Mesenchymal stem cell (in vitro differentiated cells and primary cell): Measurements from ENCODE around the gene MRPL20.
"Not testable (repeated sequence)": the region's sequence is repeated elsewhere in the genome, so short reads cannot be mapped to it uniquely, and the experiment has no call there.

Source experiments
- DNase-seq: peaks from one replicate; pipeline ENCODE4 v3.0.0-alpha.2; 2013
- H2AFZ ChIP-seq: one replicate; pipeline ENCODE4 v1.6.1; 2013; ENCODE audit warnings: low read depth, mild to moderate bottlenecking, control low read depth, inconsistent platforms, low read length, moderate library complexity
- H2AK5ac ChIP-seq: 2 replicates; pipeline ENCODE4 v1.6.1; 2013; ENCODE audit warnings: low read length, moderate library complexity, mild to moderate bottlenecking, inconsistent platforms; ENCODE audit not compliant: severe bottlenecking
- H2BK120ac ChIP-seq: one replicate; pipeline ENCODE4 v1.6.1; 2013; ENCODE audit warnings: low read depth, mild to moderate bottlenecking, inconsistent platforms, low read length, moderate library complexity
- H2BK12ac ChIP-seq, 2 experiments: one replicate each; pipeline ENCODE4 v1.6.1; 2013; ENCODE audit warnings: inconsistent platforms in 2 of 2, low read length in 2 of 2, mild to moderate bottlenecking in 2 of 2, moderate library complexity in 2 of 2, control low read depth in 1 of 2
- H2BK15ac ChIP-seq: one replicate; pipeline ENCODE4 v1.6.1; 2013; ENCODE audit warnings: mild to moderate bottlenecking, low read depth, inconsistent platforms; ENCODE audit not compliant: poor library complexity, severe bottlenecking
- H2BK5ac ChIP-seq: 2 replicates; pipeline ENCODE4 v1.6.1; 2013; ENCODE audit warnings: low read depth, mild to moderate bottlenecking, low read length, control low read depth, inconsistent platforms; ENCODE audit not compliant: poor library complexity, severe bottlenecking
- H3K14ac ChIP-seq, 2 experiments: one replicate each; pipeline ENCODE4 v1.6.1; 2013; ENCODE audit warnings: inconsistent platforms in 2 of 2, low read length in 2 of 2, control low read depth in 1 of 2, mild to moderate bottlenecking in 1 of 2, moderate library complexity in 1 of 2
- H3K18ac ChIP-seq, 2 experiments: one replicate each; pipeline ENCODE4 v1.6.1; 2013; ENCODE audit warnings: inconsistent platforms in 2 of 2, low read length in 2 of 2, control low read depth in 1 of 2, low read depth in 1 of 2, mild to moderate bottlenecking in 1 of 2
- H3K23ac ChIP-seq, 2 experiments: one replicate each; pipeline ENCODE4 v1.6.1; 2013; ENCODE audit warnings: inconsistent platforms in 2 of 2, low read length in 2 of 2, mild to moderate bottlenecking in 2 of 2, moderate library complexity in 2 of 2, control low read depth in 1 of 2
- H3K27ac ChIP-seq: 2 replicates; pipeline ENCODE4 v1.5.1; 2013; ENCODE audit warnings: mild to moderate bottlenecking, moderate library complexity, low read length, control low read depth, inconsistent platforms; ENCODE audit not compliant: poor library complexity, severe bottlenecking
- H3K27me3 ChIP-seq, 2 experiments: 2 replicates each; pipeline versions ENCODE4 v1.6.1 to v1.7.0; 2013; ENCODE audit warnings: low read length in 2 of 2, mild to moderate bottlenecking in 2 of 2, moderate library complexity in 2 of 2, control low read depth in 1 of 2, inconsistent platforms in 1 of 2; ENCODE audit not compliant: control insufficient read depth in 1 of 2, insufficient read depth in 1 of 2
- H3K36me3 ChIP-seq, 2 experiments: 2 replicates each; pipeline versions ENCODE4 v1.6.1 to v1.7.0; 2013; ENCODE audit warnings: low read length in 2 of 2, control low read depth in 1 of 2, inconsistent platforms in 1 of 2, low read depth in 1 of 2, mild to moderate bottlenecking in 1 of 2; ENCODE audit not compliant: insufficient read depth in 2 of 2, control insufficient read depth in 1 of 2
- H3K4ac ChIP-seq, 2 experiments: one replicate each; pipeline ENCODE4 v1.6.1; 2013; ENCODE audit warnings: inconsistent platforms in 2 of 2, low read length in 2 of 2, mild to moderate bottlenecking in 2 of 2, moderate library complexity in 2 of 2, control low read depth in 1 of 2, low read depth in 1 of 2
- H3K4me1 ChIP-seq: 2 replicates; pipeline ENCODE4 v1.6.1; 2013; ENCODE audit warnings: low read depth, low read length, control low read depth; ENCODE audit not compliant: control insufficient read depth, insufficient read depth
- H3K4me2 ChIP-seq: 2 replicates; pipeline ENCODE4 v1.6.1; 2013; ENCODE audit warnings: low read length, mild to moderate bottlenecking, inconsistent platforms; ENCODE audit not compliant: poor library complexity, severe bottlenecking
- H3K4me3 ChIP-seq, 2 experiments: 2 replicates each; pipeline versions ENCODE4 v1.5.1 to v1.7.0; 2013; ENCODE audit warnings: low read length in 2 of 2, mild to moderate bottlenecking in 2 of 2, control low read depth in 1 of 2, low read depth in 1 of 2; ENCODE audit not compliant: insufficient read depth in 1 of 2
- H3K79me1 ChIP-seq: replicated peaks from 2 replicates; pipeline ENCODE4 v1.6.1; 2013; ENCODE audit warnings: mild to moderate bottlenecking, control low read depth, low read length, inconsistent platforms; ENCODE audit not compliant: poor library complexity, severe bottlenecking
- H3K9ac ChIP-seq: 2 replicates; pipeline ENCODE4 v1.7.0; 2013; ENCODE audit warnings: mild to moderate bottlenecking, low read length, moderate library complexity
- H3K9me3 ChIP-seq: 2 replicates; pipeline ENCODE4 v1.7.0; 2013; ENCODE audit warnings: mild to moderate bottlenecking, low read length; ENCODE audit not compliant: control insufficient read depth
- H4K8ac ChIP-seq: one replicate; pipeline ENCODE4 v1.6.1; 2013; ENCODE audit warnings: inconsistent platforms, mild to moderate bottlenecking, low read length, moderate library complexity
- H4K91ac ChIP-seq: one replicate; pipeline ENCODE4 v1.6.1; 2013; ENCODE audit warnings: mild to moderate bottlenecking, low read length, inconsistent platforms
- WGBS: methylation state at CpG from one replicate; pipeline ENCODE4 v1.1.7; 2013; ENCODE audit warnings: mixed read lengths; 5-methylcytosine and 5-hydroxymethylcytosine counted together

MRPL20 gene

GRCh38 chr1:1454286-1455056 is 47.4 kb upstream of the MRPL20 start:
- 95% methylated on average over 33 of the region's 41 CpGs for WGBS
- H3K27me3 ChIP-seq = peaks cover 0 to 11% of the 10 kb centered on the region in 2 experiments
- H3K4ac ChIP-seq, H2BK120ac ChIP-seq, H2BK12ac ChIP-seq, H3K79me1 ChIP-seq, H3K4me2 ChIP-seq, H2AK5ac ChIP-seq, H3K14ac ChIP-seq, H2AFZ ChIP-seq, H3K27ac ChIP-seq, H3K4me1 ChIP-seq, H3K18ac ChIP-seq, H2BK15ac ChIP-seq, H4K91ac ChIP-seq, H2BK5ac ChIP-seq, DNase-seq, H3K9me3 ChIP-seq, H3K9ac ChIP-seq, H3K36me3 ChIP-seq, H4K8ac ChIP-seq, H3K4me3 ChIP-seq, H3K23ac ChIP-seq: not testable (repeated sequence)

DNA sequence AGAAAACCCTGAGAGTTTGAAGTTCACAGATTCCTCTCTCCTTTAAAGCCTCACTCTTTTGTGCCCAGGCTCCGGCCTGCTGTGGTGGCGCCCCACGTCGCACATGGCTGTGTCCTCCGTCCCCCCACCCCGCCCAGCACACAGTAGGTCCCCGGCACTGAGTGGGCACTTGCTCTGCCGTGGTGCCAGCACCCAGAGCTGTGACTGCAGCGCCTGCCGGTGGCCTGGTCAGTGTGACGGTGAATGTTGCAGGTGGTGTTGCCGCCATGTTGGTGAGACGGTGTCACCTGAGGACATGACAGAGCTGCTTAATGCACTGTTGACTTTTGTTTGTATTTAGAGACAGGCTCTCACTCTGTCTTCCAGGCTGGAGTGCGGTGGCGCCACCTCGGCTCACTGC is 45.8 kb upstream of the MRPL20 start:
- no peak overlapping the region for H2BK120ac ChIP-seq
- no peak overlapping the region for H4K8ac ChIP-seq
- H3K4ac ChIP-seq = no peak overlapping the region
- no peak overlapping the region for H4K91ac ChIP-seq
- H3K4me1 ChIP-seq = peaks cover 4% of the 10 kb centered on the region
- H3K23ac ChIP-seq = no peak overlapping the region
- no peak overlapping the region for H2BK12ac ChIP-seq
- H2AK5ac ChIP-seq = no peak overlapping the region
- H3K18ac ChIP-seq = no peak overlapping the region
- H3K79me1 ChIP-seq = no peaks in the 10 kb centered on the region
- H2AFZ ChIP-seq = no peak overlapping the region
- no peak for DNase-seq
- H2BK5ac ChIP-seq = no peak overlapping the region
- H3K27ac ChIP-seq = no peak overlapping the region
- H3K9me3 ChIP-seq = no peaks in the 10 kb centered on the region
- H3K4me2 ChIP-seq = no peak overlapping the region
- 92% methylated on average over 16 of the region's 16 CpGs for WGBS
- peaks cover 0 to 21% of the 10 kb centered on the region in 2 experiments for H3K27me3 ChIP-seq
- H2BK15ac ChIP-seq = no peak overlapping the region
- no peak overlapping the region for H3K4me3 ChIP-seq
- no peak overlapping the region for H3K9ac ChIP-seq
- no peak overlapping the region for H3K14ac ChIP-seq
- H3K36me3 ChIP-seq = no peaks in the 10 kb centered on the region

GRCh38 chr1:1452365-1452739 is 45.3 kb upstream of the MRPL20 start:
- not testable (repeated sequence) for H4K8ac ChIP-seq, H2BK15ac ChIP-seq, H2AK5ac ChIP-seq, H2BK120ac ChIP-seq, H3K79me1 ChIP-seq, H2BK5ac ChIP-seq, H2BK12ac ChIP-seq, H3K4me2 ChIP-seq, H3K9ac ChIP-seq, H3K27ac ChIP-seq, H3K4me3 ChIP-seq, H3K9me3 ChIP-seq, H4K91ac ChIP-seq, H3K14ac ChIP-seq, H3K18ac ChIP-seq, H3K4me1 ChIP-seq, H3K36me3 ChIP-seq, H3K4ac ChIP-seq, DNase-seq, H3K23ac ChIP-seq, H2AFZ ChIP-seq
- peaks cover 0 to 21% of the 10 kb centered on the region in 2 experiments for H3K27me3 ChIP-seq
- WGBS = 89% methylated on average over 8 of the region's 8 CpGs

GRCh38 chr1:1451696-1452364 is 44.7 kb upstream of the MRPL20 start:
- Histone ChIP-seq H2BK15ac (no peak overlapping the region), H3K4me2 (no peak overlapping the region), H3K14ac (no peak overlapping the region), H3K4me1 (peaks cover 3% of the 10 kb centered on the region), H3K9me3 (no peaks in the 10 kb centered on the region), H2AK5ac (no peak overlapping the region), H3K4me3 (no peak overlapping the region), H3K23ac (no peak overlapping the region), H4K91ac (no peak overlapping the region), H3K18ac (no peak overlapping the region), H2BK12ac (no peak overlapping the region), H3K27ac (no peak overlapping the region), H2BK5ac (no peak overlapping the region), H2AFZ (no peak overlapping the region), H3K79me1 (no peaks in the 10 kb centered on the region), H3K36me3 (no peaks in the 10 kb centered on the region), H3K4ac (no peak overlapping the region), H3K27me3 (peaks cover 0 to 21% of the 10 kb centered on the region in 2 experiments), H2BK120ac (no peak overlapping the region), H3K9ac (no peak overlapping the region), H4K8ac (no peak overlapping the region)
- WGBS = 92% methylated on average over 24 of the region's 26 CpGs
- DNase-seq = no peak
